Ishikawa (cell line): ENCODE results near the gene BPTF.
A peak's percentile ranks its signal among the peaks of the same experiment; 100 is the strongest.

Experiments
- CEBPB ChIP-seq: IDR thresholded peaks from 2 replicates; pipeline ENCODE4 v1.6.1; 2012
- CREB1 ChIP-seq: IDR thresholded peaks from 2 replicates; pipeline ENCODE4 v1.6.1; 2012; ENCODE audit warnings: low read depth
- EGR1 ChIP-seq: IDR thresholded peaks from 2 replicates; pipeline ENCODE4 v1.6.1; 2012
- EP300 ChIP-seq: IDR thresholded peaks from 2 replicates; pipeline ENCODE4 v1.6.1; 2012; ENCODE audit warnings: borderline replicate concordance
- FOXM1 ChIP-seq: IDR thresholded peaks from 2 replicates; pipeline ENCODE4 v1.6.1; 2012; ENCODE audit warnings: low read depth, borderline replicate concordance
- MAX ChIP-seq: IDR thresholded peaks from 2 replicates; pipeline ENCODE4 v1.6.1; 2012
- NFIC ChIP-seq: IDR thresholded peaks from 2 replicates; pipeline ENCODE4 v1.6.1; 2012
- RAD21 ChIP-seq: IDR thresholded peaks from 2 replicates; pipeline ENCODE4 v1.6.1; 2012; ENCODE audit warnings: low read depth
- REST ChIP-seq: IDR thresholded peaks from 2 replicates; pipeline ENCODE4 v1.6.1; 2012; ENCODE audit warnings: low read depth, mild to moderate bottlenecking
- TAF1 ChIP-seq: IDR thresholded peaks from 2 replicates; pipeline ENCODE4 v1.6.1; 2012; ENCODE audit warnings: low read depth, mild to moderate bottlenecking
- TCF12 ChIP-seq: IDR thresholded peaks from 2 replicates; pipeline ENCODE4 v1.6.1; 2012; ENCODE audit warnings: low read depth
- TEAD4 ChIP-seq: IDR thresholded peaks from 2 replicates; pipeline ENCODE4 v1.6.1; 2012
- USF1 ChIP-seq: IDR thresholded peaks from 2 replicates; pipeline ENCODE4 v1.6.1; 2012
- YY1 ChIP-seq: IDR thresholded peaks from 2 replicates; pipeline ENCODE4 v1.6.1; 2012; ENCODE audit warnings: low read depth
- ZBTB7A ChIP-seq: IDR thresholded peaks from 2 replicates; pipeline ENCODE4 v1.6.1; 2012; ENCODE audit warnings: low read depth

Gene BPTF

GRCh38 chr17:67785122-67785477 lies 40.2 kb upstream of the BPTF start:
- TF ChIP-seq TAF1, result no peak
- TF ChIP-seq EGR1, result no peak
- no peak for TF ChIP-seq CEBPB
- no peak for TF ChIP-seq ZBTB7A
- TF ChIP-seq MAX, result no peak
- no peak for TF ChIP-seq FOXM1
- TF ChIP-seq REST, result no peak
- no peak for TF ChIP-seq TEAD4
- TF ChIP-seq YY1, result no peak
- no peak for TF ChIP-seq TCF12
- TF ChIP-seq NFIC, result no peak
- no peak for TF ChIP-seq RAD21
- TF ChIP-seq USF1, result no peak
- no peak for TF ChIP-seq CREB1
- TF ChIP-seq EP300, result no peak

GRCh38 chr17:67785504-67785903 lies 39.8 kb upstream of the BPTF start:
- TF ChIP-seq ZBTB7A, result no peak
- no peak for TF ChIP-seq CEBPB

- TF ChIP-seq ZBTB7A (no peak), RAD21 (peak; percentile 94)
Observed at GRCh38 chr17:67800495-67800928, 24.8 kb upstream of the BPTF start.

GRCh38 chr17:67801626-67802175 lies 23.6 kb upstream of the BPTF start:
- TF ChIP-seq EGR1, result no peak
- TF ChIP-seq EP300, result no peak
- no peak for TF ChIP-seq MAX
- TF ChIP-seq REST, result no peak
- no peak for TF ChIP-seq USF1
- no peak for TF ChIP-seq ZBTB7A
- TF ChIP-seq TAF1, result no peak
- TF ChIP-seq TCF12, result no peak
- TF ChIP-seq NFIC, result no peak
- no peak for TF ChIP-seq FOXM1
- TF ChIP-seq TEAD4, result no peak
- no peak for TF ChIP-seq CEBPB
- TF ChIP-seq RAD21, result no peak
- TF ChIP-seq CREB1, result no peak
- no peak for TF ChIP-seq YY1

GRCh38 chr17:67810464-67810863 lies 14.8 kb upstream of the BPTF start:
- TF ChIP-seq CREB1, result no peak
- no peak for TF ChIP-seq REST
- TF ChIP-seq CEBPB, result no peak
- TF ChIP-seq RAD21, result no peak
- no peak for TF ChIP-seq MAX
- TF ChIP-seq YY1, result no peak
- TF ChIP-seq TAF1, result no peak
- TF ChIP-seq TCF12, result no peak
- no peak for TF ChIP-seq EGR1
- TF ChIP-seq TEAD4, result no peak
- TF ChIP-seq FOXM1, result no peak
- no peak for TF ChIP-seq USF1
- no peak for TF ChIP-seq EP300
- TF ChIP-seq ZBTB7A, result no peak
- no peak for TF ChIP-seq NFIC
